ENCODE measurements around the gene NUDT19.

- no peak for TF ChIP-seq CTCF (optimal IDR thresholded peaks at IDR 0.05 in 1 of 3, IDR thresholded peaks at IDR 0.05 in 1 of 3, conservative IDR thresholded peaks at IDR 0.05 in 1 of 3; ENCODE audit: extremely low read depth in 1 of 3, insufficient read depth in 2 of 3, low read length in 3 of 3)
- no peak for TF ChIP-seq EZH2 (IDR thresholded peaks at IDR 0.05; ENCODE audit: low read length)
These were observed 58.9 kb downstream of the NUDT19 start for GRCh38 chr19:32750441-32751055.

Data from keratinocyte (primary cell).